GM21515 (cell line): ENCODE data around the gene FAM133A.

Experiments
- ATAC-seq: cut with Tn5 transposase; IDR thresholded peaks from one replicate; pipeline ENCODE4 v1.9.1; 2021; ENCODE audit not compliant: unreplicated experiment

The FAM133A gene

GRCh38 chrX:93673869-93674271, at the start of gene FAM133A:
FAM133A (plus strand) TSS chrX:93674206; CDS start chrX:93709420, 35,214 bp downstream.
- ATAC-seq: no peak

GRCh38 chrX:93637591-93637990, 36.4 kb upstream of the FAM133A start:
- no peak for ATAC-seq

- no peak for ATAC-seq
Observed at GRCh38 chrX:93649381-93649780, 24.6 kb upstream of the FAM133A start.

- ATAC-seq: no peak
Observed at GRCh38 chrX:93660575-93660974, 13.4 kb upstream of the FAM133A start.

GRCh38 chrX:93673056-93673868, 744 bp upstream of the FAM133A start, which contains the start of gene NAP1L3:
NAP1L3 (minus strand) TSS chrX:93673578; CDS start chrX:93673304, 274 bp downstream.
- ATAC-seq: no peak

GRCh38 chrX:93695981-93696380, 22.0 kb downstream of the FAM133A start:
- no peak for ATAC-seq

DNA sequence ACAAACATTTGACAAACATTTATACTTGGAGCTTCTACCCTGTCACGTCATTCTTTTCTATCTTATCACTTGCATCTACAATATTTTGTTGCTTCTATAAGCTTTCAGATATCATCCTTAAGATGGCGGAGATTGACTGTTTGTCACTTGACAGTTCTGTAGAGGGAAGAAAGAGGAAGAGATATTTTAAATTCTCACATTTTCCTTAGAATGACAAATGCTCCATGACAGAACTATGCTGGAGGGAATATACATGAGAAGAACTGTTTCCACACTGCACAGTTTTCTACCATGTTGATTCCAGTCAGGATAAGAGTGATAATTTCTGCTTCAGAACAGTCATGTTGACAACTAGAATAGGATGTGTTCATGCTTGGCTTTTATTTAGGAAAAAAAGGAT, 29.7 kb downstream of the FAM133A start:
- ATAC-seq: no peak

DNA sequence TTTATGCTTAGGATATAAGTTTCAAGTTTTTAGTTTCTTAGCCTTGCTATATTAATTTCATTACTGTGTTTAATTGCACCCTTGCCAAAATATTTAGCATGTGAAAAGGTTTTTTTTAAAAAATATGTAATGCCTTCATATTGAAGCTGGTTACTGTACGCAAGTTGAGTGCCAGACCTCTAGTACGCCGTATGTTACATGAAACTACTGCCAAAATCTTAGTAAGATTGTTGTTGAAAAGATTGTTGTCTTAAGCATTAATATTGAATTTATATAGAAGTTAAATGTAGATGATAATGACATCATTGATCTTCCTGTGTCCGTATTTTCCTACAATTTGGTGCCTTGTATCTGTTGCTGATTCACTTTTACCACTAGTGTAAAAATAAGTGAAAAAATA, 37.1 kb downstream of the FAM133A start:
- no peak for ATAC-seq

DNA sequence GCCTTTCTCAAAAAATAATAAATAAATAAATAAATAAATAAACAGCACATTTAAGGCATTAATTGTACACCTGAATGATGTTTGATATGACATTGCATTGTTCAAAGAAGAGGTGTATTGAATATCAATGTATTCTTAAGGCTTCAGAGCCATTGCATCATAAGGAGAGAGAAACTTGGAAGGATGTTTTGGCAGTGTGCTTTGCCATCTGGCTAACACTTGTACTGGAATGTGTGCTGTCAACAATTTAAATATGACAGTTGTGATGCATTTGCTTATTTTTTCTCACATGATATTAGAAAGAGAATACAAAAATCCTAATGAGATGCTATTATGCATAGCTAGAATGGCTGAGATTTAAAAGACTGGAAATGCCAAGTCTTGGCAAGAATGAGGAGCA, 67.8 kb downstream of the FAM133A start:
- no peak for ATAC-seq

DNA sequence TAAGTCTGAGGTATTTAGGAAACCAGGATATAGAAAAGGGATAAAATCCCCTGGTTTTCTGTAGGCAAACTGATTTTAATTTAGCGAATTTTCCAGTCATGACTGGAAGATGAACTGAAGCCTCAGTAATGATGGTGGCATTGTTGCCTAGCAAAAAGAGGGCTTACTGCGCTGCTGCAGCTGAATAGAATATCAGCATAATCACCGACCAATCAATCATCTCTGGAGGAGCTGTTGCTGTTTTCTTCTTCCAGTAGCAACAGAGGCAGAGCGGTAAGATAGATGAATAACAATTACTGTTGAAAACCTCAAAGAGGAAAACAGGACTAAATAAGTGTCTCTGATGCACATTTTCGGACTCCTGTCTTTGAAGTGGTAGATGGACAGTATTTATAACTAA, 86.2 kb downstream of the FAM133A start:
- ATAC-seq: no peak
